SK-N-SH (cell line): ENCODE results near the gene DNHD1. TPM values are rescaled to one million over a fixed set of nuclear protein-coding genes. Genes with fewer than 3 reads are reported as not detected.

Experiments
- CTCF ChIA-PET: fragments of 300-600, 350-600 bp; formaldehyde crosslinking; extraction: SDS; loops from one replicate; lab custom pipeline; 2021; lab: Yijun Ruan, JAX
- POLR2A ChIA-PET: fragments of 350-600 bp; sonication (Branson Sonifier 250); formaldehyde crosslinking; extraction: SDS; loops from one replicate; lab custom pipeline; 2020; ENCODE audit warnings: antibody characterized with exemption, inconsistent platforms; lab: Yijun Ruan, JAX
- DNase-seq: peaks from one replicate; pipeline ENCODE4 v3.0.0; 2012
- H2AFZ ChIP-seq: fragments of 200-600 bp; sonication (generic); 2 replicates; pipeline ENCODE4 v1.8.1; 2016; ENCODE audit warnings: antibody characterized with exemption, mild to moderate bottlenecking, low read depth
- H3F3A ChIP-seq: fragments of 200-600 bp; sonication (generic); replicated peaks from 2 replicates; pipeline ENCODE3; 2016; ENCODE audit warnings: antibody characterized with exemption, mild to moderate bottlenecking; ENCODE audit not compliant: insufficient read depth
- H3K27ac ChIP-seq, 2 experiments: fragments of 200-500 bp in 1 of 2; fragments of 200-600 bp in 1 of 2; sonication (Bioruptor generic) in 1 of 2; sonication (generic), shearing (Covaris generic) in 1 of 2; 2 replicates each; pipeline versions ENCODE4 v1.5.1 to v1.6.1; 2014 to 2016; ENCODE audit warnings: low read depth in 2 of 2, inconsistent platforms in 1 of 2, low read length in 1 of 2, mild to moderate bottlenecking in 1 of 2, mixed read lengths in 1 of 2
- H3K27me3 ChIP-seq: fragments of 200-600 bp; sonication (generic), shearing (Covaris generic); 2 replicates; pipeline ENCODE4 v1.6.1; 2016; ENCODE audit warnings: mixed run types; ENCODE audit not compliant: insufficient read depth
- H3K36me3 ChIP-seq, 2 experiments: fragments of 200-500 bp in 1 of 2; fragments of 200-600 bp in 1 of 2; sonication (Bioruptor generic) in 1 of 2; sonication (generic) in 1 of 2; replicated peaks in 1 of 2; 2 replicates each; pipeline versions ENCODE3 to v1.5.1; 2014 to 2016; ENCODE audit warnings: low read length in 1 of 2, mild to moderate bottlenecking in 1 of 2; ENCODE audit not compliant: insufficient read depth in 2 of 2, control insufficient read depth in 1 of 2
- H3K4me1 ChIP-seq, 2 experiments: fragments of 200-500 bp in 1 of 2; fragments of 200-600 bp in 1 of 2; sonication (Bioruptor generic) in 1 of 2; sonication (generic), shearing (Covaris generic) in 1 of 2; 2 replicates each; pipeline versions ENCODE4 v1.5.1 to v1.6.1; 2014 to 2016; ENCODE audit warnings: low read depth in 1 of 2, low read length in 1 of 2, mixed run types in 1 of 2; ENCODE audit not compliant: insufficient read depth in 2 of 2, control insufficient read depth in 1 of 2
- H3K4me2 ChIP-seq: fragments of 200-600 bp; sonication (generic), shearing (Covaris generic); 2 replicates; pipeline ENCODE4 v1.6.1; 2017; ENCODE audit warnings: mixed run types
- H3K4me3 ChIP-seq, 2 experiments: fragments of 200-500 bp in 1 of 2; fragments of 200-600 bp in 1 of 2; sonication (Bioruptor generic) in 1 of 2; sonication (generic), shearing (Covaris generic) in 1 of 2; 2 replicates each; pipeline versions ENCODE4 v1.5.1 to v1.8.1; 2014 to 2016; ENCODE audit warnings: low read depth in 2 of 2, inconsistent platforms in 1 of 2, low read length in 1 of 2, mild to moderate bottlenecking in 1 of 2, mixed read lengths in 1 of 2, moderate library complexity in 1 of 2
- H3K79me2 ChIP-seq: fragments of 200-600 bp; sonication (generic); 2 replicates; pipeline ENCODE4 v1.8.1; 2017; ENCODE audit warnings: mild to moderate bottlenecking; ENCODE audit not compliant: insufficient read depth
- H3K9ac ChIP-seq: fragments of 200-600 bp; sonication (generic); 2 replicates; pipeline ENCODE4 v1.6.1; 2017; ENCODE audit warnings: mixed run types
- H3K9me2 ChIP-seq: fragments of 200-600 bp; sonication (generic); 2 replicates; pipeline ENCODE4 v1.6.1; 2017; ENCODE audit warnings: mixed run types
- H3K9me3 ChIP-seq: fragments of 200-600 bp; sonication (generic); 2 replicates; pipeline ENCODE4 v1.6.1; 2017; ENCODE audit warnings: mixed run types, mild to moderate bottlenecking, moderate library complexity
- H4K20me1 ChIP-seq: fragments of 200-600 bp; sonication (generic); 2 replicates; pipeline ENCODE4 v1.6.1; 2017; ENCODE audit warnings: mild to moderate bottlenecking, mixed run types; ENCODE audit not compliant: insufficient read depth
- ELF1 ChIP-seq: IDR thresholded peaks from 2 replicates; pipeline ENCODE4 v1.4.0; 2012
- EZH2phosphoT487 ChIP-seq: fragments of 200-600 bp; sonication (generic); IDR thresholded peaks from 2 replicates; pipeline ENCODE4 v1.6.1; 2017; ENCODE audit warnings: low read depth, mixed run types, mild to moderate bottlenecking, antibody characterized with exemption, moderate library complexity, borderline replicate concordance
- FOSL2 ChIP-seq: IDR thresholded peaks from 2 replicates; pipeline ENCODE4 v1.4.0; 2012; ENCODE audit warnings: low read depth, mild to moderate bottlenecking, moderate library complexity, borderline replicate concordance
- FOXM1 ChIP-seq: IDR thresholded peaks from 2 replicates; pipeline ENCODE4 v1.4.0; 2012; ENCODE audit warnings: low read depth, mild to moderate bottlenecking
- GABPA ChIP-seq: IDR thresholded peaks from 2 replicates; pipeline ENCODE4 v1.4.0; 2012; ENCODE audit warnings: low read depth, mild to moderate bottlenecking
- SMC3 ChIP-seq: IDR thresholded peaks from 2 replicates; pipeline ENCODE4 v1.6.1; 2012; ENCODE audit warnings: low read depth, low read length, improper control_type of control experiment
- TAF1 ChIP-seq: IDR thresholded peaks from 2 replicates; pipeline ENCODE4 v1.6.1; 2012; ENCODE audit warnings: low read depth, mild to moderate bottlenecking, low read length, moderate library complexity, borderline replicate concordance
- TEAD4 ChIP-seq: IDR thresholded peaks from 2 replicates; pipeline ENCODE4 v1.4.0; 2012; ENCODE audit warnings: mild to moderate bottlenecking, borderline replicate concordance; ENCODE audit not compliant: insufficient read depth
- YY1 ChIP-seq: IDR thresholded peaks from 2 replicates; pipeline ENCODE4 v1.4.0; 2012; ENCODE audit warnings: low read depth, mild to moderate bottlenecking
- WGBS: methylation state at CpG from one replicate; pipeline ENCODE4 v1.1.6; 2017; ENCODE audit warnings: low lambda C conversion rate; 5-methylcytosine and 5-hydroxymethylcytosine counted together
- polyA plus RNA-seq, 3 experiments: library from polyadenylated mRNA; depleted of rRNA; stranded (reverse); fragments of >200 nt; gene quantifications; 2 replicates each; pipeline ENCODE4 v1.2.3, GENCODE V29; 2012
- TF ChIP-seq, protein P1 (sequence below): fragments of 150-350 bp; IDR thresholded peaks from 2 replicates; pipeline ENCODE4 v1.6.1; 2016; ENCODE audit warnings: mild to moderate bottlenecking, low read depth, low read length

DNHD1 gene
- polyA plus RNA-seq, 1 of the 3 experiments (the other 2 are of a cell fraction) = 5.3 TPM

DNA sequence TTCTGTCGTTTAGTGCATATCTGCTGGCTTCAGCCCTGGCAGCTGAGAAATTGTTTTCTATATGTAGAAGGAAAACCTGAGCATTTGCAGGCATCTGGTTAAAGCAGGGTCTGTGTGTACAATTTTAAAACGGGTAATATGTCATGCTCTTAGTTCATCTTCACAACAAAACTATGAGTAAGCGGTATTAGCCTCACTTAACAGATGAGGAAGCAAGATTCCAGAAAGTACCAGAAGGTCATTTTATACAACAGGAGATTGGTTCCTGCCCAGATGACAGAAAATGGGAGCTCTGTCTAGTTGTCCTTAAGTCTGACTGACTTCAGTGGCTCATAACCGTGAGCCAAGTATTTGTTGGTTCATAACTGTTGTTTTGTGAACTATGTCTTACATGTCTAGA is 14.6 kb upstream of the DNHD1 start:
- ChIA-PET CTCF (interaction anchor here (1.0 to 2.1 kb wide), 9 partner anchors 15 to 231 kb away, joined by 3 to 8 read pairs (median 4); partner anchors contain the start of genes DNHD1 and MRPL17), POLR2A (interaction anchor here (1.2 to 1.6 kb wide), 3 partner anchors 8 to 15 kb away, joined by 4 to 9 read pairs (median 4); partner anchors contain the start of genes DNHD1 and TRIM3)
- Histone ChIP-seq H3K27ac (peak overlapping the region in 1 of 2 experiments; percentile 84; a peak in 1 of 4 replicates), H3K4me2 (peak overlapping the region; percentile 99), H3K9me2 (no peaks in the 10 kb centered on the region), H4K20me1 (peaks cover 6% of the 10 kb centered on the region; the same call in 1 of the 2 replicates), H3K4me1 (peaks cover 12 to 21% of the 10 kb centered on the region in 2 experiments), H2AFZ (no peak overlapping the region), H3K36me3 (peaks cover 43 to 71% of the 10 kb centered on the region in 2 experiments), H3K9me3 (no peaks in the 10 kb centered on the region), H3K9ac (peak overlapping the region; percentile 96), H3K79me2 (peaks cover 79% of the 10 kb centered on the region), H3F3A (peaks cover 10% of the 10 kb centered on the region), H3K4me3 (peak overlapping the region; percentile 89 to 100), H3K27me3 (no peaks in the 10 kb centered on the region)
- DNase-seq = no peak
- 54% methylated on average over 4 of the region's 4 CpGs for WGBS
- TF ChIP-seq TAF1 = no peak
- no peak for TF ChIP-seq FOXM1
- no peak for TF ChIP-seq EZH2phosphoT487
- TF ChIP-seq YY1 = no peak
- TF ChIP-seq, protein P1, sequence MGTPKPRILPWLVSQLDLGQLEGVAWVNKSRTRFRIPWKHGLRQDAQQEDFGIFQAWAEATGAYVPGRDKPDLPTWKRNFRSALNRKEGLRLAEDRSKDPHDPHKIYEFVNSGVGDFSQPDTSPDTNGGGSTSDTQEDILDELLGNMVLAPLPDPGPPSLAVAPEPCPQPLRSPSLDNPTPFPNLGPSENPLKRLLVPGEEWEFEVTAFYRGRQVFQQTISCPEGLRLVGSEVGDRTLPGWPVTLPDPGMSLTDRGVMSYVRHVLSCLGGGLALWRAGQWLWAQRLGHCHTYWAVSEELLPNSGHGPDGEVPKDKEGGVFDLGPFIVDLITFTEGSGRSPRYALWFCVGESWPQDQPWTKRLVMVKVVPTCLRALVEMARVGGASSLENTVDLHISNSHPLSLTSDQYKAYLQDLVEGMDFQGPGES = no peak

DNA sequence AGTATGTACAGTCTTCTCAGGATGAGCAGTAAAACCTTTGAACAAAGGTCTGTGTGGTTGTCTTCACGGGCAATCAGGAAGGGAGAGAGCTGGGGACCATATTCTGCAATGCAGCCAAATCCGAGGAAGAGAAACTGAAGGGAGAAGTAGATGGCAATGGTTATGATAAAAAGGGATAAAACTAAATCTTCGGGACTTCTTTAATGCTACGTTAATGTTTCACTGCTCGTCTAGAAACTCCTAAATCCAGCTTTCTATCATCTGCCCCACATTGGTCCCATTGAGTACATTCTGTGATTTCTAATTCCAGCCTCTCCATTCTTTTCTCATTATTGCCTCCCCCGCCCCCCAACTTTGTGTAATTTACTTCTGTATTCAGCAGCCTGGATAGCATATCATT is 14.1 kb upstream of the DNHD1 start:
- H3K4me1 ChIP-seq = peaks cover 12 to 21% of the 10 kb centered on the region in 2 experiments
- 93% methylated on average over 6 of the region's 6 CpGs for WGBS
- no peaks in the 10 kb centered on the region for H3K9me3 ChIP-seq
- peaks cover 10% of the 10 kb centered on the region for H3F3A ChIP-seq
- CTCF ChIA-PET = interaction anchor here (0.7 to 2.1 kb wide), 4 partner anchors 15 to 232 kb away, joined by 3 to 7 read pairs (median 4); partner anchors contain the start of genes DNHD1 and MRPL17
- H3K9ac ChIP-seq = no peak overlapping the region
- no peaks in the 10 kb centered on the region for H3K9me2 ChIP-seq
- TF ChIP-seq GABPA (no peak), FOSL2 (no peak), ELF1 (no peak), SMC3 (no peak), TEAD4 (no peak)
- TF ChIP-seq, all 33 proteins: peak for 0
- Histone ChIP-seq H3K36me3 (peaks cover 43 to 70% of the 10 kb centered on the region in 2 experiments), H3K4me2 (peak overlapping the region; percentile 99; the same call in 1 of the 2 replicates), H2AFZ (no peak overlapping the region), H3K4me3 (no peak overlapping the region), H3K79me2 (peaks cover 79% of the 10 kb centered on the region), H4K20me1 (peaks cover 6% of the 10 kb centered on the region; the same call in 1 of the 2 replicates), H3K27me3 (no peaks in the 10 kb centered on the region), H3K27ac (no peak overlapping the region)
- POLR2A ChIA-PET = interaction anchor here (1.6 kb wide), 1 partner anchor 9 kb away, joined by 4 read pairs; the partner anchor contains the start of gene TRIM3
- DNase-seq = no peak
